ENCODE measurements around the gene CD24.
"Not testable (repeated sequence)": the region's sequence is repeated elsewhere in the genome, so short reads cannot be mapped to it uniquely, and the experiment has no call there.

CD24 gene

GRCh38 chr6:106995640-106996039 lies 21.1 kb upstream of the CD24 start:
- H4K20me1 ChIP-seq (ENCODE audit: insufficient read depth, low read length): no peaks in the 10 kb centered on the region
- H3K79me2 ChIP-seq (ENCODE audit: insufficient read depth, low read length): no peaks in the 10 kb centered on the region
- no peaks in the 10 kb centered on the region for H3F3A ChIP-seq (ENCODE audit: insufficient read depth, low read length)
- no peak overlapping the region for H3K4me2 ChIP-seq (ENCODE audit: low read length)
- H3K27me3 ChIP-seq (ENCODE audit: insufficient read depth, low read length): no peaks in the 10 kb centered on the region
- no peak overlapping the region for H3K27ac ChIP-seq (ENCODE audit: low read depth, low read length, poor library complexity, severe bottlenecking)
- H3K9ac ChIP-seq (ENCODE audit: low read length): no peak overlapping the region
- H3K36me3 ChIP-seq (ENCODE audit: insufficient read depth, low read length): no peaks in the 10 kb centered on the region
- H3K9me3 ChIP-seq (ENCODE audit: low read length): no peaks in the 10 kb centered on the region
- no peaks in the 10 kb centered on the region for H3K9me2 ChIP-seq (ENCODE audit: low read depth, low read length)
- H3K4me3 ChIP-seq (ENCODE audit: low read depth, low read length, poor library complexity, severe bottlenecking): no peak overlapping the region
- no peak overlapping the region for H2AFZ ChIP-seq (ENCODE audit: low read length)
- H3K4me1 ChIP-seq (ENCODE audit: insufficient read depth, low read length, severe bottlenecking): peaks cover 10% of the 10 kb centered on the region
- no peak for TF ChIP-seq EZH2 (IDR thresholded peaks at IDR 0.05; ENCODE audit: borderline replicate concordance, low read length)
- TF ChIP-seq CTCF (IDR thresholded peaks at IDR 0.05; ENCODE audit: low read length): no peak

GRCh38 chr6:106989737-106990136 lies 15.2 kb upstream of the CD24 start:
- not testable (repeated sequence) for H3K27me3 ChIP-seq (ENCODE audit: insufficient read depth, low read length); H3K4me3 ChIP-seq (ENCODE audit: low read depth, low read length, poor library complexity, severe bottlenecking); H3K9me3 ChIP-seq (ENCODE audit: low read length); H3F3A ChIP-seq (ENCODE audit: insufficient read depth, low read length); H3K36me3 ChIP-seq (ENCODE audit: insufficient read depth, low read length); H4K20me1 ChIP-seq (ENCODE audit: insufficient read depth, low read length); H3K27ac ChIP-seq (ENCODE audit: low read depth, low read length, poor library complexity, severe bottlenecking); H2AFZ ChIP-seq (ENCODE audit: low read length); H3K79me2 ChIP-seq (ENCODE audit: insufficient read depth, low read length); H3K4me2 ChIP-seq (ENCODE audit: low read length); H3K9me2 ChIP-seq (ENCODE audit: low read depth, low read length); H3K9ac ChIP-seq (ENCODE audit: low read length)
- peaks cover 21% of the 10 kb centered on the region for H3K4me1 ChIP-seq (ENCODE audit: insufficient read depth, low read length, severe bottlenecking)

GRCh38 chr6:106988664-106989063 lies 14.1 kb upstream of the CD24 start:
- H3K4me2 ChIP-seq (ENCODE audit: low read length): no peak overlapping the region
- no peaks in the 10 kb centered on the region for H3K36me3 ChIP-seq (ENCODE audit: insufficient read depth, low read length)
- H3K27ac ChIP-seq (ENCODE audit: low read depth, low read length, poor library complexity, severe bottlenecking): no peak overlapping the region
- H3F3A ChIP-seq (ENCODE audit: insufficient read depth, low read length): no peaks in the 10 kb centered on the region
- no peaks in the 10 kb centered on the region for H3K9me3 ChIP-seq (ENCODE audit: low read length)
- TF ChIP-seq CTCF (IDR thresholded peaks at IDR 0.05; ENCODE audit: low read length) (no peak), EZH2 (IDR thresholded peaks at IDR 0.05; ENCODE audit: borderline replicate concordance, low read length) (no peak)
- H3K9ac ChIP-seq (ENCODE audit: low read length): no peak overlapping the region
- no peak overlapping the region for H2AFZ ChIP-seq (ENCODE audit: low read length)
- H3K27me3 ChIP-seq (ENCODE audit: insufficient read depth, low read length): no peaks in the 10 kb centered on the region
- no peaks in the 10 kb centered on the region for H4K20me1 ChIP-seq (ENCODE audit: insufficient read depth, low read length)
- H3K9me2 ChIP-seq (ENCODE audit: low read depth, low read length): no peaks in the 10 kb centered on the region
- peaks cover 21% of the 10 kb centered on the region for H3K4me1 ChIP-seq (ENCODE audit: insufficient read depth, low read length, severe bottlenecking)
- H3K4me3 ChIP-seq (ENCODE audit: low read depth, low read length, poor library complexity, severe bottlenecking): no peak overlapping the region
- no peaks in the 10 kb centered on the region for H3K79me2 ChIP-seq (ENCODE audit: insufficient read depth, low read length)

- Histone ChIP-seq H3K4me3 (ENCODE audit: low read depth, low read length, poor library complexity, severe bottlenecking) (no peak overlapping the region), H3F3A (ENCODE audit: insufficient read depth, low read length) (0 out of 2 replicates have a peak, but pooled peaks cover 4% of the 10 kb centered on the region)
These were observed 7.4 kb upstream of the CD24 start for GRCh38 chr6:106981926-106982325.

More at GRCh38 chr6:106981926-106982325, 7.4 kb upstream of the CD24 start:
- H3K36me3 ChIP-seq (ENCODE audit: insufficient read depth, low read length): no peaks in the 10 kb centered on the region
- H3K9ac ChIP-seq (ENCODE audit: low read length): no peak overlapping the region
- no peaks in the 10 kb centered on the region for H4K20me1 ChIP-seq (ENCODE audit: insufficient read depth, low read length)
- no peaks in the 10 kb centered on the region for H3K9me3 ChIP-seq (ENCODE audit: low read length)
- peaks cover 34% of the 10 kb centered on the region for H3K4me1 ChIP-seq (ENCODE audit: insufficient read depth, low read length, severe bottlenecking)
- TF ChIP-seq CTCF (IDR thresholded peaks at IDR 0.05; ENCODE audit: low read length) (no peak), EZH2 (IDR thresholded peaks at IDR 0.05; ENCODE audit: borderline replicate concordance, low read length) (no peak)
- no peaks in the 10 kb centered on the region for H3K27me3 ChIP-seq (ENCODE audit: insufficient read depth, low read length)
- no peaks in the 10 kb centered on the region for H3K79me2 ChIP-seq (ENCODE audit: insufficient read depth, low read length)
- no peak overlapping the region for H3K27ac ChIP-seq (ENCODE audit: low read depth, low read length, poor library complexity, severe bottlenecking)
- H2AFZ ChIP-seq (ENCODE audit: low read length): no peak overlapping the region
- H3K4me2 ChIP-seq (ENCODE audit: low read length): no peak overlapping the region
- H3K9me2 ChIP-seq (ENCODE audit: low read depth, low read length): no peaks in the 10 kb centered on the region
